Parathyroid adenoma (tissue), 2 donors: ENCODE results near the gene ZMYND11.

Experiments
- H2AFZ ChIP-seq: fragments of 300-600 bp; sonication (generic); one replicate; pipeline ENCODE4 v1.7.0; 2017; ENCODE audit warnings: antibody characterized with exemption, mild to moderate bottlenecking
- H3K27ac ChIP-seq: fragments of 300-600 bp; sonication (generic); one replicate; pipeline ENCODE4 v1.7.0; 2017
- H3K27me3 ChIP-seq: fragments of 300-600 bp; sonication (generic); one replicate; pipeline ENCODE4 v1.7.0; 2017; ENCODE audit warnings: low read length; ENCODE audit not compliant: control insufficient read depth, insufficient read depth
- H3K36me3 ChIP-seq: fragments of 300-600 bp; sonication (generic); one replicate; pipeline ENCODE4 v1.7.0; 2017; ENCODE audit warnings: low read length; ENCODE audit not compliant: control insufficient read depth, insufficient read depth
- H3K4me1 ChIP-seq: fragments of 300-600 bp; sonication (generic); one replicate; pipeline ENCODE4 v1.7.0; 2017; ENCODE audit warnings: control low read depth
- H3K4me2 ChIP-seq: fragments of 300-600 bp; sonication (generic); one replicate; pipeline ENCODE4 v1.7.0; 2017; ENCODE audit warnings: low read length
- H3K4me3 ChIP-seq: fragments of 300-600 bp; sonication (generic); one replicate; pipeline ENCODE4 v1.7.0; 2017; ENCODE audit warnings: low read depth, low read length
- H3K79me2 ChIP-seq: fragments of 300-600 bp; sonication (generic); one replicate; pipeline ENCODE4 v1.7.0; 2017; ENCODE audit warnings: control low read depth
- H3K9ac ChIP-seq: fragments of 300-600 bp; sonication (generic); one replicate; pipeline ENCODE4 v1.7.0; 2017; ENCODE audit warnings: mild to moderate bottlenecking
- H3K9me3 ChIP-seq: fragments of 300-600 bp; sonication (generic); one replicate; pipeline ENCODE4 v1.7.0; 2017; ENCODE audit warnings: low read length; ENCODE audit not compliant: control insufficient read depth
- CTCF ChIP-seq: fragments of 300-600 bp; sonication (generic); IDR thresholded peaks from one replicate; pipeline ENCODE4 v1.7.0; 2017; ENCODE audit warnings: antibody characterized with exemption, mild to moderate bottlenecking
- donor health status: primary hyperparathyroidism.

ZMYND11 gene

DNA sequence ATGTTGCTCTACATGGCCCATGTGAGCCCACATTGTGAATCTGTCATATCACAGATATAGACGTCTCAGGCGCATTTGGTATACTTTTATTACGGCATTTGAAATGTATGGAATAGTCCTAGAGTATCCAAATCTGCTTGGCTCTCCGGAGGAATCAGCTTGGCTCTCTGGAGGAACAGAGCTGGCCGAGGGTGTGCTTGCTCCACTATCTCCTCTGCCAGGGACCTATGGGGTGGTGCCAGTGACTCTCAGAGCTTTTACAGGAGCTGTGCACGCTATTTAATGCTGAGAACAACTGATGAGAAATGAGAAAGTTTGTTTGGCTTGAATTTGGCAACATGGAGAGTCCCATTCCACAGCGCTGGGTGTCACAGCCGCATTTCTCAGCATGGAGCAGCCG lies 144.0 kb downstream of the ZMYND11 start:
- Histone ChIP-seq H3K9ac (no peak overlapping the region), H3K9me3 (no peaks in the 10 kb centered on the region), H2AFZ (no peak overlapping the region), H3K4me1 (no peaks in the 10 kb centered on the region), H3K4me2 (no peak overlapping the region), H3K27ac (no peak overlapping the region), H3K36me3 (no peaks in the 10 kb centered on the region), H3K79me2 (no peaks in the 10 kb centered on the region), H3K4me3 (no peak overlapping the region), H3K27me3 (no peaks in the 10 kb centered on the region)
- no peak for TF ChIP-seq CTCF

DNA sequence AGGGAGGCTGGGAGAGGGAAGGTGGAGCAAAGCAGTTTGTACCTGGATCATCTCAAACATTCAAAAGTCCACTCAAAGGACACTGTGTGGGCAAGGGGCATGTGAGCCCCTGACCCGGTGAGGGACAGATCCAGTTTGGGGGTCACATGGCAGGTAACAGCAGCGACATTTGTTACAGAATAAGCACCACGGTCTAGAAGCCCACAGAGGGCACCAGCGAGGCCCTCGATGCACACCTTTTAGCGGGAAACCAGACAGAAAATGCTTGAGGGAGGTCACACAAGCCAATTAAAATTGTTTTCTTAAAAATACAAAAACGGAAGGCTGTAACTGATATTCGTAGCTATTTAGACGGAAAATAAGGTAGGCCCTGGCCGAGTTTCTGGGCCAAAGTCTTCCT lies 144.4 kb downstream of the ZMYND11 start:
- Histone ChIP-seq H3K4me2 (no peak overlapping the region), H3K4me1 (no peaks in the 10 kb centered on the region), H3K36me3 (no peaks in the 10 kb centered on the region), H3K4me3 (no peak overlapping the region), H3K27me3 (no peaks in the 10 kb centered on the region), H3K9ac (no peak overlapping the region), H2AFZ (no peak overlapping the region), H3K79me2 (no peaks in the 10 kb centered on the region), H3K27ac (no peak overlapping the region), H3K9me3 (no peaks in the 10 kb centered on the region)
- no peak for TF ChIP-seq CTCF

GRCh38 chr10:282294-283139 lies 147.3 kb downstream of the ZMYND11 start:
- H2AFZ ChIP-seq, result no peak overlapping the region
- H3K79me2 ChIP-seq, result no peaks in the 10 kb centered on the region
- H3K27me3 ChIP-seq, result no peaks in the 10 kb centered on the region
- TF ChIP-seq CTCF, result no peak
- H3K9ac ChIP-seq, result no peak overlapping the region
- H3K4me3 ChIP-seq, result no peak overlapping the region
- no peaks in the 10 kb centered on the region for H3K36me3 ChIP-seq
- H3K9me3 ChIP-seq, result no peaks in the 10 kb centered on the region
- H3K27ac ChIP-seq, result no peak overlapping the region
- H3K4me2 ChIP-seq, result no peak overlapping the region
- H3K4me1 ChIP-seq, result no peaks in the 10 kb centered on the region

GRCh38 chr10:283140-283479 lies 147.9 kb downstream of the ZMYND11 start:
- Histone ChIP-seq H3K36me3 (no peaks in the 10 kb centered on the region), H3K9me3 (no peaks in the 10 kb centered on the region), H3K27ac (no peak overlapping the region), H3K27me3 (no peaks in the 10 kb centered on the region), H3K4me3 (no peak overlapping the region), H3K4me1 (no peaks in the 10 kb centered on the region), H3K79me2 (no peaks in the 10 kb centered on the region), H2AFZ (no peak overlapping the region), H3K4me2 (no peak overlapping the region), H3K9ac (no peak overlapping the region)
- TF ChIP-seq CTCF, result no peak

DNA sequence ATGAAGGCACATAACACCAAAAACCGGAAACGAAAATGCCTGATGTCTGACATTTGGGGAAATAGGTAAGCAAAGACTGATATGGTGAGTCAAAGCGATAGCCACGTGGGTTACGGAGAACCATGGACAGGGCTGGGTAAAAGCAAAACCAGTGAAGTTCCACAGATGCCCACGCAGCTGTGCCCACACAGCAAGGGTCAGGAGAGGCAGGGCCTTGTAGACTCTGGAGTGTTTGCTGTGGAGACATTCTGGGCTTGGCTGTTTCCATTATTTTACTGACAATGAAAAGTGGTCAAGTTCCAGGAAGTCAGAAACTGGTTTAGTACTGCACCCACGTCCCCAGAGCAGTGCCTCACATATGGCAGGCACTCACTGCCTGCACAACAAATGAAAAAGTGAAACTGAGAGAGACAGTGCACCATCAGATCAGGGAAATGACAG lies 148.7 kb downstream of the ZMYND11 start:
- no peaks in the 10 kb centered on the region for H3K4me1 ChIP-seq
- no peak overlapping the region for H3K27ac ChIP-seq
- no peak for TF ChIP-seq CTCF

More for the DNA sequence above, 148.7 kb downstream of the ZMYND11 start:
- no peaks in the 10 kb centered on the region for H3K79me2 ChIP-seq
- H3K9ac ChIP-seq, result no peak overlapping the region
- H2AFZ ChIP-seq, result no peak overlapping the region
- no peaks in the 10 kb centered on the region for H3K9me3 ChIP-seq
- no peak overlapping the region for H3K4me2 ChIP-seq
- no peaks in the 10 kb centered on the region for H3K27me3 ChIP-seq
- H3K36me3 ChIP-seq, result no peaks in the 10 kb centered on the region
- H3K4me3 ChIP-seq, result no peak overlapping the region
